ENCODE data around the gene PHYHD1. TPM values are rescaled to one million over a fixed set of nuclear protein-coding genes. Genes with fewer than 3 reads are reported as not detected.

The PHYHD1 gene
- total RNA-seq, 1 experiment from 2014 or later, result 0.32 TPM

DNA sequence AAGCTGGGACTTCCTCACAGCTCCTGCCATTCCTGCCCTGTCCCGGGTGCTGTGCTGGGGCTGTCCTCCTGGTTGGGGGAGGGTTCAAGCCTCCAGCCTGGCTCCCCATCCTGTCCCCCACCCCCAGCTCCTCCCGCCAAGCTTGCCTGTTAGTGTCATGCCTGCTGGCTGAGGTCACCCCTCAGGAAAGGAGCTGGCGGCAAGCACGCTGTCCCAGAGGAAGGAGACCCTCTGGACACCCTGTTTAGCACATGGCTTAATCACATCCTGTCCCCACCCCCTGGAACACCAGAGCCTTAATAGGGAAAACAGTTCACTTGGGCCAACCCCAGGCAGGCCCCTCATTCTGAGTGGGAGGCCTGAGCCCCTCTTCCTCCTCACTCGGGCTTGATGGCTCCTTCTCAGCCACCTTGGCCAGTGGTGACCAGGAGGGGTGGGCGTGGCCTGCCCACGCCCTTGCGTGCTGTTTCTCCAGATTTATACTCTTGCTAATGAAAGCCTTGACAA is 9.2 kb upstream of the PHYHD1 start:
- Histone ChIP-seq H3K79me2 (ENCODE audit: insufficient read depth, low read length) (peaks cover 16% of the 10 kb centered on the region; the same call in 1 of the 2 replicates), H3K9me2 (ENCODE audit: insufficient read depth) (no peaks in the 10 kb centered on the region), H3K27ac (ENCODE audit: low read depth, low read length) (no peak overlapping the region), H3K9me3 (ENCODE audit: control insufficient read depth in 1 of 2, insufficient read depth in 1 of 2, low read depth in 1 of 2, low read length in 2 of 2) (no peaks in the 10 kb centered on the region), H3K4me2 (ENCODE audit: low read length) (peak overlapping the region; percentile 65), H4K20me1 (ENCODE audit: insufficient read depth) (no peaks in the 10 kb centered on the region), H3K9ac (ENCODE audit: low read length) (peak overlapping the region; percentile 23), H2AFZ (ENCODE audit: low read depth, low read length, poor library complexity, severe bottlenecking) (no peak overlapping the region), H3K4me1 (ENCODE audit: control insufficient read depth in 1 of 2, insufficient read depth in 2 of 2, low read length in 2 of 2) (peaks cover 14 to 32% of the 10 kb centered on the region in 2 experiments), H3K36me3 (ENCODE audit: control insufficient read depth in 1 of 2, insufficient read depth in 2 of 2, low read length in 2 of 2) (peaks cover 6 to 14% of the 10 kb centered on the region in 2 experiments; a peak in 3 of 4 replicates), H3K27me3 (ENCODE audit: insufficient read depth, low read length) (no peaks in the 10 kb centered on the region), H3K4me3 (replicated peaks in 1 of 2; ENCODE audit: low read depth in 1 of 2, low read length in 2 of 2) (no peak overlapping the region)
- intact Hi-C loops (cut with micrococcal nuclease), result no loop called here
- ChIA-PET RAD21 (ENCODE audit: low non-redundant PET in 1 of 2, low total read pairs in 2 of 2, uncharacterized antibody in 2 of 2, unreplicated experiment in 2 of 2) (no interaction called here), POLR2A (no interaction called here), CTCF (no interaction called here)
- ATAC-seq (no peak), DNase-seq (ENCODE audit: low read depth, low spot score) (no peak)
- BruUV-seq (replicated peaks), result no TSS peak
- TF ChIP-seq EGR1 (IDR thresholded peaks at IDR 0.05; ENCODE audit: low read depth) (no peak), EZH2phosphoT487 (IDR thresholded peaks at IDR 0.05; ENCODE audit: borderline replicate concordance) (no peak), CBX3 (IDR thresholded peaks at IDR 0.05; ENCODE audit: low read depth) (no peak), POLR2A (IDR thresholded peaks at IDR 0.05; ENCODE audit: borderline replicate concordance, extremely low read depth, insufficient read depth, insufficient read length) (no peak), SIN3A (IDR thresholded peaks at IDR 0.05; ENCODE audit: low read depth) (no peak), TCF7L2 (IDR thresholded peaks at IDR 0.05; ENCODE audit: borderline replicate concordance, extremely low read depth, insufficient read depth, insufficient read length) (no peak), SP1 (IDR thresholded peaks at IDR 0.05; ENCODE audit: low read depth) (no peak), MAX (IDR thresholded peaks at IDR 0.05) (no peak), JUND (IDR thresholded peaks at IDR 0.05) (no peak), CEBPB (IDR thresholded peaks at IDR 0.05; ENCODE audit: low read depth) (no peak), EZH2 (IDR thresholded peaks at IDR 0.05) (no peak)
- TF ChIP-seq, protein P1, sequence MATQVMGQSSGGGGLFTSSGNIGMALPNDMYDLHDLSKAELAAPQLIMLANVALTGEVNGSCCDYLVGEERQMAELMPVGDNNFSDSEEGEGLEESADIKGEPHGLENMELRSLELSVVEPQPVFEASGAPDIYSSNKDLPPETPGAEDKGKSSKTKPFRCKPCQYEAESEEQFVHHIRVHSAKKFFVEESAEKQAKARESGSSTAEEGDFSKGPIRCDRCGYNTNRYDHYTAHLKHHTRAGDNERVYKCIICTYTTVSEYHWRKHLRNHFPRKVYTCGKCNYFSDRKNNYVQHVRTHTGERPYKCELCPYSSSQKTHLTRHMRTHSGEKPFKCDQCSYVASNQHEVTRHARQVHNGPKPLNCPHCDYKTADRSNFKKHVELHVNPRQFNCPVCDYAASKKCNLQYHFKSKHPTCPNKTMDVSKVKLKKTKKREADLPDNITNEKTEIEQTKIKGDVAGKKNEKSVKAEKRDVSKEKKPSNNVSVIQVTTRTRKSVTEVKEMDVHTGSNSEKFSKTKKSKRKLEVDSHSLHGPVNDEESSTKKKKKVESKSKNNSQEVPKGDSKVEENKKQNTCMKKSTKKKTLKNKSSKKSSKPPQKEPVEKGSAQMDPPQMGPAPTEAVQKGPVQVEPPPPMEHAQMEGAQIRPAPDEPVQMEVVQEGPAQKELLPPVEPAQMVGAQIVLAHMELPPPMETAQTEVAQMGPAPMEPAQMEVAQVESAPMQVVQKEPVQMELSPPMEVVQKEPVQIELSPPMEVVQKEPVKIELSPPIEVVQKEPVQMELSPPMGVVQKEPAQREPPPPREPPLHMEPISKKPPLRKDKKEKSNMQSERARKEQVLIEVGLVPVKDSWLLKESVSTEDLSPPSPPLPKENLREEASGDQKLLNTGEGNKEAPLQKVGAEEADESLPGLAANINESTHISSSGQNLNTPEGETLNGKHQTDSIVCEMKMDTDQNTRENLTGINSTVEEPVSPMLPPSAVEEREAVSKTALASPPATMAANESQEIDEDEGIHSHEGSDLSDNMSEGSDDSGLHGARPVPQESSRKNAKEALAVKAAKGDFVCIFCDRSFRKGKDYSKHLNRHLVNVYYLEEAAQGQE (IDR thresholded peaks at IDR 0.05; ENCODE audit: low read depth), result no peak

All from HCT116 (cell line).